ENCODE measurements around the gene SMPD3.

- TF ChIP-seq POLR2AphosphoS5 (IDR thresholded peaks at IDR 0.05; ENCODE audit: low read depth, low read length): no peak
- no peak for TF ChIP-seq TAF1 (IDR thresholded peaks at IDR 0.05; ENCODE audit: borderline replicate concordance, insufficient read depth, low read length)
- TF ChIP-seq REST (IDR thresholded peaks at IDR 0.05; ENCODE audit: insufficient read depth in 1 of 2, low read depth in 2 of 2, low read length in 2 of 2): no peak
These were observed 96.3 kb downstream of the SMPD3 start for GRCh38 chr16:68351991-68352431.
